Right lobe of liver (tissue), 6 donors: ENCODE data around the gene TSSK6. TPM values are rescaled to one million over a fixed set of nuclear protein-coding genes. Genes with fewer than 3 reads are reported as not detected.

Experiments
- ATAC-seq, 4 donors: fragments of 200-7000 bp; cut with Tn5 transposase; one replicate each; pipeline ENCODE4 v1.9.1; 2020; ENCODE audit warnings: mild to moderate bottlenecking in 4 of 4, moderate library complexity in 4 of 4
- DNase-seq, 3 donors: peaks; one replicate each; pipeline ENCODE4 v3.0.0-alpha.2; 2020
- H3K27ac ChIP-seq, 3 donors: fragments of 200-600 bp; one replicate each; pipeline ENCODE4 v1.8.0; 2022
- H3K27me3 ChIP-seq, 2 donors: fragments of 200-600 bp; one replicate each; pipeline ENCODE4 v1.8.0; 2022
- H3K36me3 ChIP-seq, 4 donors: fragments of 200-600 bp; sonication (generic) in 1 of 4; one replicate each; pipeline versions ENCODE4 v1.5.1 to v1.8.0; 2017 to 2022; ENCODE audit warnings: control low read depth in 1 of 4
- H3K4me1 ChIP-seq, 4 donors: fragments of 200-600 bp; sonication (generic) in 1 of 4; one replicate each; pipeline versions ENCODE4 v1.5.1 to v1.8.0; 2017 to 2022; ENCODE audit warnings: control low read depth in 1 of 4
- H3K4me3 ChIP-seq, 3 donors: fragments of 200-600 bp; one replicate each; pipeline ENCODE4 v1.8.0; 2022
- H3K9me3 ChIP-seq, 4 donors: fragments of 200-600 bp; sonication (generic) in 1 of 4; one replicate each; pipeline versions ENCODE4 v1.5.1 to v1.8.0; 2017 to 2022; ENCODE audit warnings: control low read depth in 1 of 4
- CTCF ChIP-seq, 4 donors: fragments of 200-600 bp in 3 of 4; fragments of 450-650 bp in 1 of 4; IDR thresholded peaks; one replicate each; pipeline versions ENCODE4 v1.5.1 to v1.8.0; 2016 to 2022; ENCODE audit warnings: antibody characterized with exemption in 4 of 4, mild to moderate bottlenecking in 2 of 4
- POLR2A ChIP-seq: fragments of 450-650 bp; IDR thresholded peaks from one replicate; pipeline ENCODE4 v1.6.1; 2017; ENCODE audit warnings: antibody characterized with exemption, mild to moderate bottlenecking
- WGBS: methylation state at CpG from one replicate; pipeline ENCODE4 v1.1.6; 2018; ENCODE audit warnings: low coverage, low lambda C conversion rate; ENCODE audit not compliant: insufficient coverage; ENCODE audit errors: missing lambda C conversion rate; 5-methylcytosine and 5-hydroxymethylcytosine counted together
- intact Hi-C, 2 donors: fragments of 100-400 bp; cut with DNase I; formaldehyde crosslinking; loops; one replicate each; pipeline versions ENCODE4 v1.11.2 to v1.14.1; 2022
- total RNA-seq, 6 experiments: library from RNA; depleted of rRNA in 2 of 6; stranded (reverse); fragments of >200 nt in 2 of 6; fragmentation: NEBNext Ultra II Directional in 3 of 6; extraction: Animal tissue kit (Norgen Biotek cat#: 25700) in 3 of 6; gene quantifications; one replicate each; pipeline versions ENCODE4 v1.1.0 to v1.2.4, GENCODE V29; 2016 to 2023
- donor health status: DM: no; HTN: yes; CAD: no.
- donor health status: DM: no; HTN: no; CAD: no.
- donor health status: DM: no; HTN: no; CAD: no.
- donor health status: DM: no; HTN: yes; CAD: no.
- donor health status: DM: no; HTN: yes; CAD: no.

The TSSK6 gene
- total RNA-seq, 6 experiments from 2014 or later: 0.53 to 2.9 (median 1.1) TPM

GRCh38 chr19:19559931-19560330, 44.6 kb upstream of the TSSK6 start:
- DNase-seq: no peak
- WGBS: 31% methylated on average over 2 of the region's 4 CpGs
- Histone ChIP-seq H3K27ac (no peak overlapping the region), H3K4me3 (no peak overlapping the region), H3K4me1 (no peaks in the 10 kb centered on the region), H3K27me3 (no peaks in the 10 kb centered on the region), H3K9me3 (no peaks in the 10 kb centered on the region), H3K36me3 (no peaks in the 10 kb centered on the region)
- intact Hi-C loops: no loop called here
- TF ChIP-seq CTCF (IDR thresholded peaks at IDR 0.05): no peak
- TF ChIP-seq POLR2A: no peak
- ATAC-seq: no peak

- TF ChIP-seq CTCF (IDR thresholded peaks at IDR 0.05) (no peak), POLR2A (no peak)
- intact Hi-C loops: no loop called here
- no peak overlapping the region for H3K4me3 ChIP-seq
- no peaks in the 10 kb centered on the region for H3K9me3 ChIP-seq
- no peak for ATAC-seq
- DNase-seq: no peak
- WGBS: 82% methylated on average over 12 of the region's 16 CpGs
- H3K4me1 ChIP-seq: no peaks in the 10 kb centered on the region
- H3K27me3 ChIP-seq: no peaks in the 10 kb centered on the region
- H3K36me3 ChIP-seq: no peaks in the 10 kb centered on the region
- no peak overlapping the region for H3K27ac ChIP-seq
These were observed 43.3 kb upstream of the TSSK6 start for GRCh38 chr19:19558636-19559035.

- no peak overlapping the region for H3K27ac ChIP-seq
- H3K36me3 ChIP-seq: no peaks in the 10 kb centered on the region
- H3K4me1 ChIP-seq: no peaks in the 10 kb centered on the region
- H3K9me3 ChIP-seq: no peaks in the 10 kb centered on the region
- WGBS: 64% methylated on average over 4 of the region's 15 CpGs
- no peak overlapping the region for H3K4me3 ChIP-seq
- no peak for TF ChIP-seq POLR2A
- no peak for TF ChIP-seq CTCF (IDR thresholded peaks at IDR 0.05)
- ATAC-seq (no peak), DNase-seq (no peak)
- no peaks in the 10 kb centered on the region for H3K27me3 ChIP-seq
- intact Hi-C loops: no loop called here
These were observed 42.7 kb upstream of the TSSK6 start for GRCh38 chr19:19558055-19558454.

- Histone ChIP-seq H3K27ac (no peak overlapping the region), H3K27me3 (no peaks in the 10 kb centered on the region), H3K4me1 (no peaks in the 10 kb centered on the region), H3K4me3 (no peak overlapping the region), H3K36me3 (no peaks in the 10 kb centered on the region), H3K9me3 (no peaks in the 10 kb centered on the region)
- ATAC-seq (peak; percentile 48 to 72 (median 65)), DNase-seq (no peak)
- TF ChIP-seq CTCF (IDR thresholded peaks at IDR 0.05): peak; percentile 34 to 63 (median 56)
- TF ChIP-seq POLR2A: no peak
- intact Hi-C loops: no loop called here
- 69% methylated on average over 14 of the region's 34 CpGs for WGBS
These were observed 39.0 kb upstream of the TSSK6 start for GRCh38 chr19:19554074-19555023.
